HG03108 (cell line): ENCODE measurements around the gene GAP43.

Experiments used
- ATAC-seq: cut with Tn5 transposase; IDR thresholded peaks from one replicate; pipeline ENCODE4 v1.9.1; 2021; ENCODE audit warnings: moderate library complexity; ENCODE audit not compliant: unreplicated experiment

Gene GAP43

DNA sequence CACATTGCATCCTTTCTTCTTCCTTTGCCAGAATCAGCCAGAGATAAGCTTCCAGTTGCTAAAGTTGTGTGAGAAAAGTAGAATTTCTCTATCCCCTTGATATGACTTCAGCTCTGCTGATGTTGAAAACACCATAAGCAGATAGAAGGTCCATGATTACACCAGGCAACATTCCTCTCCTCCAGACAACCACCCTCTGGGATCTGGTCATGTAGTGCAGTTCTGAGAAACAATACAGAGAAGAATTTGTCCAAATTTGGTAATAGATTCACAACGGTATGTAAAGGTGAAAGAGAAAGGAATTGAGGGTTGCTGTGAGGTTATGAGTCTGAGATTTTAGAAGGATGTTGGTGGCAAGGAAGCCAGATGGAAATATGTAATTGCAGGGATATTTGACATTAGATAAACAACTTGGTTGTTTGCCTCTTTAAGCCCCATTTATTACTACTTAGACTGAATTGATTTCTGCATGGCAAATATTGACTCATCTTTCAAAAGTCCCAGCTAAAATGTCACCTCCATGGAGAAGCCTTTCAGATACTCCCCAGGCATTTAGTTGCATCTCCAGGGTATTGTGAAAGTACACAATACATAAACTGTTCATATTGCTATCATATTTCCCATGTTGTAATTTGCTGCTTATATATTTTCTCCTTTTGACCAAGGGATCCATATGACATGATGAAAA, 134.9 kb downstream of the GAP43 start:
- ATAC-seq, result no peak

DNA sequence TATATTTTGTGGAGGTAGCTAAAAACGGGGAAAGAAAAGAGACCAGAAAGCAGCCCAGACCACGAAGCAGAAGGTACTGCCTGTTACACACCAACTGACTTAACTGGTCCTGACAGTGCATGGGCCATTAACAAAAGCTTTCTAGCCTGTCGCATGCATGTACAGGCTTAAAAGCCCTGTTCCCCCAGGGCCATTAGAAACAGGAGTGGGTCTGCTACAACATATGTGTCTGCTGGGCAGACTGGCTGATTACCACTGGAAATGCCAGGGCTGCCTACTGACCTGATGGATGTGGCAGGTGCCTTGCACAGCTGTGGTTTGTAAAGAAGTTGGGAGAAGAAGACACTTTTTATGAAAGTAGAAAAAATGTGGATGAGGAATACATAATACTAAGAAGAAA, 137.4 kb downstream of the GAP43 start:
- ATAC-seq, result no peak

DNA sequence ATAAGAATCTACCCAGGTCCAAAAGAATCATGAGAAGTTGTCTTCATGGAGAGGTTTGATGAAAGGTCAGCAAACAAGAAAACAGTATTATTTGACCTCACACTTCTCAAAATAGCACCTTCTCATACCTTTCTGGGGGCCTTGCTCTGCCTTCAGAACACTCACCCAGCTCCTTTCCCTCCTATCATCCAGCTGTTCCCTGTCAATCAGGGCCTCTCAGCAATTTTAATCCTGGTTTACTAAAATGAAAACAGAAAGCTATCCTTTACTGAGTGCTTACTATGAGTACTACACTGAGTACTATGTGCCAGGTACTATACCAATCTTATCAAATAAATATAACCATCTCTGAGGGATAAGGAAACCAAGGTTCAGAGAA, 138.6 kb downstream of the GAP43 start:
- ATAC-seq, result no peak

DNA sequence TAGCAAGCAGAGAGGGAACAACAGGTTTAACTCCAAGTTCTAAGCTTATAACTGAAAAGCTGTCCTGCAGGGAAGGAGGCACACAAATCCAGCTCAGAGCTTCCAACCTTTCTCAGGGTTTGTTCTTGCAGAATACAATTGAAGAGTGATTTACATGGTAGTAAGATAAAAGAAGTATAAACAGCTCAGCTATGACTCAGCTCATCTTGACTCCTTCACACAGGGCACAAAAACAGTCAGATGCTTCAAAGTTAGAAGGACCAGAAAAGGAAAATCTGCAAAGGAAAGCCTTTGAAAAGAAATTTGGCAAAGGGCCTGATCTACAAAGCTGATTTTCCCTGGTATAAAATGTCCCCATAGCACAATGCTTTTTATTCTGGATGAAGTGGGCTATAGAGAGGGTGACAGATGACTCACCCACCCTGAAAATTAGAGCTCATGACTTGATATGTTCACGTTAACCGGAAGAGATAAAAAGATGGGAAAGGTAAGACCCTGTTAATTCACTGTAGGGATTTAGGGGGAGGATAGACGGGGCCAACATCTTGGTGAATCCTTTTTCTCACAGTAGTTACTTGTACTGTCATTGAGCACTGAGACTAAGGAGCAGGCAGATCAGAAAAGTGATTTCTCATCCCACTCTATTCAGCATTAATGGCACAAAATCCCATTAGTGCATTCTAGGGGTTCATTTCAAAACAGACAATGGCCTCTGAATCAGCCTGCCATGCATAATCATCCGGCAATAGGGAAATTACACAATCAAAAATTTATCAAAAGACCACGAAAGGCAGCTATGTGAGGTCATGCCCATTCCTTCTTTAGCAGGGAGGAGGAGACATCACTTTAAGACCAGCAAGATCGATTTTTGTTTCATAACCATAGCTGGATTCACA, 143.5 kb downstream of the GAP43 start:
- ATAC-seq, result no peak

DNA sequence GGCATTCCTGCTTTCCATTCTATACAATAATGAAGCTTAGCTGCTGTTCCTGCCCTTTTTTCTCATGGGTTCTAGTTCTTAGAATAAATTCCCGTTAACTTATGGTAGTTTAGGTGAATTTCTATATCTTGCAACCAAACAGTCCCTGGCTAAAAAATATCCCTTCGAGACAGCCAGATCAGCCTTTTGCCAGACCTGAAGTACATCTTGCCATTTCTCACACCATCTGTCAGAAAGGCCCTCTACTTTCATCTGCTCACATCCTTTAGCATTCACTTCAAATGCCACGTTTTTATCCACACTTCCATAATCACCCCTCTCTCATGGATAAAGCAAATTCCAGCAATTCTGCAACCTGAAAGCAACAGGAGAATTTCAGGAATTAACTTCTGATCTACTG, 145.4 kb downstream of the GAP43 start:
- ATAC-seq, result no peak
